Dedifferentiated amniotic fluid mesenchymal stem cell (primary cell): ENCODE results near the gene ESRRA.
"Not testable (repeated sequence)": the region's sequence is repeated elsewhere in the genome, so short reads cannot be mapped to it uniquely, and the experiment has no call there.

Experiments used
- DNase-seq: peaks from one replicate; pipeline ENCODE4 v3.0.0-alpha.2; 2016; ENCODE audit errors: extremely low spot score

ESRRA gene

GRCh38 chr11:64314146-64314804 is 9.0 kb downstream of the ESRRA start:
- DNase-seq, result no peak

GRCh38 chr11:64314805-64315561 is 9.7 kb downstream of the ESRRA start:
- DNase-seq, result no peak

GRCh38 chr11:64315667-64316526 is 10.6 kb downstream of the ESRRA start:
- not testable (repeated sequence) for DNase-seq

GRCh38 chr11:64316672-64317324 is 11.5 kb downstream of the ESRRA start:
- no peak for DNase-seq

- DNase-seq, result peak; percentile 98
Observed at GRCh38 chr11:64317325-64317960, 12.1 kb downstream of the ESRRA start, which contains the start of gene TRMT112. Gene TRMT112 (minus strand): TSS chr11:64317559. CDS start chr11:64317526, 33 bp downstream.

GRCh38 chr11:64317961-64318765 is 12.8 kb downstream of the ESRRA start, which contains the start of gene PRDX5:
Gene PRDX5 (plus strand): TSS chr11:64318121. CDS start chr11:64318216, 95 bp downstream.
- peak; percentile 96 for DNase-seq

- no peak for DNase-seq
Observed at GRCh38 chr11:64318766-64319761, 13.7 kb downstream of the ESRRA start.

GRCh38 chr11:64320556-64320955 is 15.2 kb downstream of the ESRRA start:
- DNase-seq, result no peak

GRCh38 chr11:64321026-64321425 is 15.7 kb downstream of the ESRRA start:
- DNase-seq, result no peak

- no peak for DNase-seq
Observed at GRCh38 chr11:64321533-64321932, 16.2 kb downstream of the ESRRA start.

GRCh38 chr11:64322925-64323260 is 17.6 kb downstream of the ESRRA start:
- DNase-seq, result no peak

- no peak for DNase-seq
Observed at GRCh38 chr11:64323373-64323772, 18.0 kb downstream of the ESRRA start.

GRCh38 chr11:64323984-64324383 is 18.7 kb downstream of the ESRRA start:
- DNase-seq, result not testable (repeated sequence)

- DNase-seq, result no peak
Observed at GRCh38 chr11:64324692-64325469, 19.6 kb downstream of the ESRRA start.

GRCh38 chr11:64327375-64327774 is 22.1 kb downstream of the ESRRA start:
- no peak for DNase-seq

GRCh38 chr11:64327993-64328392 is 22.7 kb downstream of the ESRRA start:
- no peak for DNase-seq

GRCh38 chr11:64330888-64331287 is 25.6 kb downstream of the ESRRA start:
- DNase-seq, result no peak
